Rectal smooth muscle tissue (tissue), 1 donor: Measurements from ENCODE around the gene C3orf18.

Experiments
- H3K27ac ChIP-seq: one replicate; pipeline ENCODE4 v1.7.0; 2013; ENCODE audit warnings: low read depth, low read length, inconsistent platforms
- H3K27me3 ChIP-seq: one replicate; pipeline ENCODE4 v1.7.0; 2013; ENCODE audit warnings: low read length; ENCODE audit not compliant: control insufficient read depth, insufficient read depth
- H3K36me3 ChIP-seq: one replicate; pipeline ENCODE4 v1.7.0; 2013; ENCODE audit warnings: low read length; ENCODE audit not compliant: control insufficient read depth, insufficient read depth
- H3K4me1 ChIP-seq: one replicate; pipeline ENCODE4 v1.7.0; 2013; ENCODE audit warnings: low read length; ENCODE audit not compliant: control insufficient read depth, insufficient read depth
- H3K4me3 ChIP-seq: one replicate; pipeline ENCODE4 v1.7.0; 2013; ENCODE audit warnings: low read length
- H3K9ac ChIP-seq: one replicate; pipeline ENCODE4 v1.7.0; 2013; ENCODE audit warnings: low read length

Gene C3orf18

DNA sequence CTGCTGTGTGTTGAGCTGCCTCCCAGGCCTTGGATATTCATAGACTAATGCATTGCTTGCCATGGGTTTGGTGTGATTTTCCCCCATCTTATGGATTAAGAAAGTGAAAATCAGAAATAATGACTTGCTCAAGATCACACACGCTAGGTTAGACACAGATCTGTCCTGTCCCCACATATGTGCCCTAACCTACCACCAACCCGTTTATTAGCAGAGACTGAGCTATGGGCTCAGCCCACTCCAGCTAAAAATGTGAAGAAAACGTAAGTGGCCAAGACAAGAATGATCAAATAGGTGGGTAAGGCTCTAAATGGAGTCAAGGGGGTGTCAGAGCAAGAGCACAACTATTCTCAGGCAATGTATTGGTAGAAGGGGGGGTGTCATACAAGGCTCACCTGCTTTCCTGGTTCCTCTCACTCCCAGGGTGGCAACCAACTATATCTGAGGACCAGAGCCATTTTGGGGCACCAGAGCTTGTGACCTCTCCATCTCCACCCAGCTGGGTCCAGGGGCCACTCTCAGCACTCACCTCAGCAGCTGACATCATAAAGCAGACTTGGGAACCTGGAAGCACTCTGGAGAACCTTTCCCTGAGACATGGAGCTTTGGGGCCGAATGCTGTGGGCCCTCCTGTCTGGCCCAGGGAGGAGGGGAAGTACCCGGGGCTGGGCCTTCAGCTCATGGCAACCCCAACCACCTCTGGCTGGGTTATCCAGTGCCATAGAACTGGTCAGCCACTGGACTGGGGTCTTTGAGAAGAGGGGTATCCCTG lies 3.1 kb upstream of the C3orf18 start:
- Histone ChIP-seq H3K36me3 (peaks cover 5% of the 10 kb centered on the region), H3K4me3 (no peak overlapping the region), H3K9ac (no peak overlapping the region), H3K27ac (no peak overlapping the region), H3K4me1 (peaks cover 10% of the 10 kb centered on the region), H3K27me3 (no peaks in the 10 kb centered on the region)

DNA sequence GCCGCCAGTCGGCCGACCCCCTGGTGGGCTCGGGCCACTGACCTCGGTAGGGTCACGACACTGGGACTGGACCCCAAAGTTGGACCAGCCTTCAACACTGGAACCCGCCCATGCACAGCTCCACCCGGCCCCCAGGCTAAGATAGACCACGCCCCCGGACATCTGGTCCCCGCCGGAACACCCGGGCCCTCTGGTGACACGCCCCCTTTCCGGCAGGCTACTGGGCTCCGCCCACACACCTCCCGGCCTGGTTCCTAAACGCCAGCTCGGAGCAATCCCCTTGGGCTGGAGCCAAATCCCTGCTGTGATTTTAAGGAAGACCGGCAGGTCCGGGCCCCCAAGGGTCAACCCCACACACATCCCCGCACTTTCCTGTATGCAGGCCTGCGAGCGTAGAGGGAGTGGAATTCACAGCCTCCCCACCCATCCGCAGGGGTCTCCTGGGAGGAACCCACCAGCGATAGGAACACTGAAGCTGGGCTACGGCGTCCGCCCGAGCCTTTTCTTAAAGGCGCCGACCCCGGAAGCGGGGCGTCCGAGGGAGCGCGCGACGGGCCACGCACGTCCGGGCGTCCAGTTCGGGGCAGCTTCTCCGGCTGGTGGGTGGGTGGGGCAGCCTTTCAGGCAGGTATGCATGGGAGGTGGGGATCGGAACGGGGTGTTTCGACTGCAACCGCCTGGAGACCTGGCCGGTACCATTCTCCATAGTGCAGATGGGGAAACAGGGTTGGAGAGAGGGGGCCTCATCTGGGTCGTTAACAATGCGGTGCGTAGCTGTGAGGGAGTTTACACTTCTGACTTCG lies 1.6 kb upstream of the C3orf18 start, which contains the start of gene HEMK1:
Gene HEMK1, plus strand, starts transcription at position 576 of the 803 bp plus-strand sequence. CDS start 1,583 bp downstream, outside the sequence.
- peak within 1 kb of the TSS; percentile 91 for H3K9ac ChIP-seq
- peak within 1 kb of the TSS; percentile 79 for H3K4me3 ChIP-seq
- H3K27ac ChIP-seq = peak within 1 kb of the TSS; percentile 82
- peaks cover 2% of the 10 kb centered on the region for H3K36me3 ChIP-seq
- H3K4me1 ChIP-seq = peaks cover 10% of the 10 kb centered on the region
- H3K27me3 ChIP-seq = no peaks in the 10 kb centered on the region

DNA sequence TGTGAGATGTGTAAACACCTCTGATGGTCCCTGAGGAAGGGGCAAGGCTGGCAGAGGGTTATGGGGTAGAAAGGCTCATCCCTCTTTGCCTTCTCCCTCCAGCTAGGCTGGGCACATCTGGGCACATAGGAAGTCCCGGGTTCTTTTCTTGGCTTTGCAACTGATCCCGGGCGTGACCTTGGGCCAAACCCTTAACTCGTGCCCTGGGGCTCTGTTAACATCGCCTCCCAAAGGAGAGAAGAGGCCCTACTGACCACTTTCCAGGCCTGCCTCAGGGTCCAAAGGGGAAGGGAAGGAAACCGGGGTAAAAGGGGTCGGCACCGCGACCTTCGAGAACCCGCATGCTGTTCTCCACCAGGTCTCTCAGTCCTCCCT lies 549 bp downstream of the C3orf18 start:
- Histone ChIP-seq H3K4me3 (peak overlapping the region; percentile 81), H3K4me1 (peaks cover 10% of the 10 kb centered on the region)

DNA sequence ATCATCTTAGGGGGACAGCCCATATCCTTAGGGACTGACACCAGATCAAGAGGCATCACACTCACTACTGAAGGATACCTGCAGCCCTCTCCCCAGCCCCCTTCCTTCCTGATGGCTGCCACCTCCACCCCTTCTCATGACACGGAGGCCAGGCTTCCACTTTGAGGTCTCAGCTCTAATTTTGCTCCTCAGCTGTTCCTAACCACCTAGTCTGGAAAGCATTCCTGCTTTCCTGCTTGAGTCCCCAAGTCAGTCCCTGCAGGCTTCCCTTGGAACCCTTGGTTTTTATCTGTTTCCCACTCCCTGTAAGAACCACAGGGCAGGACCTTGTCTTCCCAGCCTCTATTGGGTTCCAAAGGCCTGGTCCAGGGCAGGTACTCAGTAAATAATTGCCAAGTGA lies 3.2 kb downstream of the C3orf18 start:
- no peak overlapping the region for H3K4me3 ChIP-seq
- no peak overlapping the region for H3K9ac ChIP-seq
- H3K36me3 ChIP-seq = peaks cover 2% of the 10 kb centered on the region
- H3K4me1 ChIP-seq = peaks cover 10% of the 10 kb centered on the region
- H3K27ac ChIP-seq = no peak overlapping the region
- no peaks in the 10 kb centered on the region for H3K27me3 ChIP-seq

More for the DNA sequence above, 549 bp downstream of the C3orf18 start:
- H3K27me3 ChIP-seq = no peaks in the 10 kb centered on the region
- peak overlapping the region; percentile 61 for H3K9ac ChIP-seq
- H3K27ac ChIP-seq = peak overlapping the region; percentile 82
- peaks cover 2% of the 10 kb centered on the region for H3K36me3 ChIP-seq

DNA sequence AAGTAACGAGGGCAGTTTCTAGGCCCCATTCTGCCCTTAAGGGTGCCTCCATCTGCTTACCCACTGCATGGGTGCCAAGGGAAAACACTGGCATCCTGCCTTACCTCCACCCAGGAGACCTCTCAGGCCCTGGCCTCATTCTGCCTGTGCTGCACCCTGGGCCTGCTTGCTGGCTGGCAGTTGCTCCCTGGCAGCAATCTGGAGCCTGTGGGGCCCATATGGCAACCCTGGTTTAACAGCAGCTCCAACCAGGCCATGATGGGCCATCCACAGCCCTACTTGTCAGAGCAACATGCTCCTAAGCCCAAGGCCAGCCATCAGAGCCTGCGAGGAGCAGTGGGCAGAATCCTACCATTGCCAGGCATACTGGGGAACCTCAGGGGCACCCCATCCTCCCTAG lies 3.7 kb downstream of the C3orf18 start:
- no peak overlapping the region for H3K9ac ChIP-seq
- no peaks in the 10 kb centered on the region for H3K27me3 ChIP-seq
- H3K4me1 ChIP-seq = peaks cover 10% of the 10 kb centered on the region
- no peak overlapping the region for H3K4me3 ChIP-seq
- H3K27ac ChIP-seq = no peak overlapping the region
- peaks cover 2% of the 10 kb centered on the region for H3K36me3 ChIP-seq

DNA sequence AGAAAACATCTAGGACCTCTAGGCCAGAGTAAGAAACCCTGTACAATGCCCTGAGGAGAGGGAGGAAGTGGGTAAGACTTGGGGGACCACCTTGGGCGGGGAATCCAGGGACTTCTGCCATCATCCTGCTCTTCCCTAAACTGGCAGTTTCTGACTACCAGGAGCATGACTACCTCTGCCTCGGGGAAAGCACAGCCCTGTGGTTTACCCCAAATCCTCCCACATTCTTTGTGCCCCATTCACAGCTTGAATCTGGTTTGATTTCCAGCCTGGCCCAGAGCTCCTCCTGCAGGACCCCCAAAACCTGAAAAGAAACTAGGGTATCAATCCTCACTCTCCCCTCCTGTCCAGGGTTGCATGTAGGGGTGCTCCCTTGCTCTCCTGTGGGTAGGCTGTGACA lies 4.7 kb downstream of the C3orf18 start:
- no peak overlapping the region for H3K9ac ChIP-seq
- H3K4me1 ChIP-seq = peaks cover 8% of the 10 kb centered on the region
- H3K36me3 ChIP-seq = peaks cover 2% of the 10 kb centered on the region
- H3K27me3 ChIP-seq = no peaks in the 10 kb centered on the region
- H3K27ac ChIP-seq = no peak overlapping the region
- no peak overlapping the region for H3K4me3 ChIP-seq

DNA sequence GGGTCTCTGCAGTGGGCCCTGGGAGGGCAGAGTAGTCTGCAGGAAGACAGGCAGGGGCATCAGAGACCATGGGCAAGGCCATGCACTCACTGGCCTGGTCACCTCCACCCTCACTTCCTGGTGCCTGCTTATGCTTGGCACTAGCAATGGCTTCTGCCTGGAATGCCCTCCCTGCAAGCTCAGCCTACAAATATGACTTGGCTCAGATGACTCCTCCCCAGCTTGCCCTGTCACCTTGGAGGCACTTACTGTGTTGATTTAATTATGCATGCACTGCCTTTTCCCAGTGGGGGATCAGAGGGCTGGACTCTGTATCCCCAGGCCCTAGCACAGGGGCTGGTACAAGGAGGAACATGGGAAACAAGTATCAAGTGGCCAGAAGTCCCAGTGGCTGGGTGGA lies 7.8 kb downstream of the C3orf18 start:
- Histone ChIP-seq H3K9ac (no peak overlapping the region), H3K4me1 (peaks cover 2% of the 10 kb centered on the region), H3K4me3 (no peak overlapping the region), H3K27me3 (no peaks in the 10 kb centered on the region), H3K36me3 (peaks cover 2% of the 10 kb centered on the region), H3K27ac (no peak overlapping the region)

DNA sequence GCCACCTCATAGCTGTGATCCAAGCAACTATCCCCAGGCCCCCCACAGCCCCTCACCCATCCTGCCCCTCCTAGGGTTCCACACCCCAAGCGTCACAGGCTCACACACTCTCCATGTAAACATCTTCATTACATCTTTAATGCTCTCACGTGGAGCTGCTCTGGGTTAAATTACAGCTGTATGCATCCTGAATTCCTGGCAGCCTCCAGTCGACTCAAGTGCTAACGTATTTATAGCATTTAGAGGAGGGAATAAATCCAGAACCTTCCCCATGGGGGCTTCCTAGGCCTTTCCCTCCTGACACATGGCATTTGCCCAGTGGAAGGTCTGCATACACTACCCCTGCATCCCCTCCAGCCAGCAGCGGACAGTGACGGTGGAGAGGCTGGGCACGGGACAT lies 9.6 kb downstream of the C3orf18 start:
- no peak overlapping the region for H3K27ac ChIP-seq

DNA sequence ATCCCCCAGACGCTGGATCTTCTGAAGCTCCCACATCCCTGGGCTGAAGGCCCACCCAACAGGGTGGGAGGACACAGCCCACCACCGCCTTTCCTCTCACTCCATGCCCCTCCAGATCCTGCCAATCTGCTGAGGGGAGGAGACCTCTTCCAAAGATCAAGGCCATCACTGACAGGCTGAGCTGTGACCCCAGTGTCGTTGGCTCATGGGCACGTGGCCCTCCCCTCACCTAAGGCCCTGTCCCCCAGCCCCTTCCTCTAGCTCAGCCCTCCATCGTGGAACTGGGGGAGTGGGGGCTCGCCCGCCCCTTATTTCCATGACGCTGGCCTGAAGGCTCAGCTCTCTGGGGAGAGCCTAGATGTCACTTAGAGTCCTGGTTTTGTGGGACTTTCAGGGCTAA lies 10.4 kb downstream of the C3orf18 start:
- Histone ChIP-seq H3K4me1 (peaks cover 2% of the 10 kb centered on the region), H3K9ac (no peak overlapping the region), H3K27ac (no peak overlapping the region), H3K36me3 (no peaks in the 10 kb centered on the region), H3K27me3 (no peaks in the 10 kb centered on the region), H3K4me3 (no peak overlapping the region)

More for the DNA sequence above, 9.6 kb downstream of the C3orf18 start:
- no peaks in the 10 kb centered on the region for H3K36me3 ChIP-seq
- H3K4me1 ChIP-seq = peaks cover 2% of the 10 kb centered on the region
- no peak overlapping the region for H3K9ac ChIP-seq
- no peaks in the 10 kb centered on the region for H3K27me3 ChIP-seq
- no peak overlapping the region for H3K4me3 ChIP-seq

DNA sequence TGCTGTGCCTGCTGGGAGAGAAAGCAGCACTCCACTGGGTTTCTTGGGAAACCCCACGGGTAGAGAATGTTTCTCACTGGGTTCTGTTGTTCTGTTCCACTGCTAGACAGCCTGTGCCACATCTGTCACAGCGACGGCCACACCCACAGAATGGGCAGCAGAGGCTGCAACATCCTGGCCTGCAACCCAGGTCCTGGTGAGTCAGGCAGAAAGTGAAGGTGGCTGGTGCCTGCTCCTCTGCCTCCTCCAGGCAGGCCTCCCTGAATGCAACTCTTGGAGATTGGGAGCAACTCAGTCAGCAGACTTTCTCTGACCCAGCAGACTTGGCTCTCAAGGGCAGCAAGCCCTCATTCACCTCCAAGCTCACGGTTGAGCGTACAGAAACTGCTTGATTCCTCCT lies 13.0 kb downstream of the C3orf18 start:
- no peak overlapping the region for H3K27ac ChIP-seq
- H3K36me3 ChIP-seq = no peaks in the 10 kb centered on the region
- H3K9ac ChIP-seq = no peak overlapping the region
- no peak overlapping the region for H3K4me3 ChIP-seq
- H3K4me1 ChIP-seq = peaks cover 2% of the 10 kb centered on the region
- no peaks in the 10 kb centered on the region for H3K27me3 ChIP-seq

DNA sequence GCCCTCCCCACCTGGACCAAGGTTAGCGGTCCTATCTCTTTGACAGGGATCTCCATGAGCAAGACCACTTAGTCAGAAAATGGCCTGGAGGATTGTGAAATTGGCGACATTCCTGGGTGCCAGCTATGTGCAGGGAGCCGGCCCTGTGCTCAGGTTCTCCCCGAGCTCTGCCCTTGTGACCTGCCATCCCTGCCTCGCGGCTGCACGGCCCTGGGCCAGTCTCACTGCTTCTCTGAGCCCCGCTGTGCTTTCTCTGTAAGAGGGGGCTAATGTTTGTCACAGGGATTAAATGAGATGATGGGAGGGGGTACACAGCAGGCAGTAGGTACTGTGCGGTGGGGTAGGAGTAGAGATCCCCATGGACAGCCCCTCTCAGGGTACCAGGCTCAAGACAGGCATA lies 14.9 kb downstream of the C3orf18 start:
- Histone ChIP-seq H3K27ac (no peak overlapping the region), H3K27me3 (no peaks in the 10 kb centered on the region), H3K4me1 (no peaks in the 10 kb centered on the region), H3K9ac (no peak overlapping the region), H3K36me3 (no peaks in the 10 kb centered on the region), H3K4me3 (no peak overlapping the region)

DNA sequence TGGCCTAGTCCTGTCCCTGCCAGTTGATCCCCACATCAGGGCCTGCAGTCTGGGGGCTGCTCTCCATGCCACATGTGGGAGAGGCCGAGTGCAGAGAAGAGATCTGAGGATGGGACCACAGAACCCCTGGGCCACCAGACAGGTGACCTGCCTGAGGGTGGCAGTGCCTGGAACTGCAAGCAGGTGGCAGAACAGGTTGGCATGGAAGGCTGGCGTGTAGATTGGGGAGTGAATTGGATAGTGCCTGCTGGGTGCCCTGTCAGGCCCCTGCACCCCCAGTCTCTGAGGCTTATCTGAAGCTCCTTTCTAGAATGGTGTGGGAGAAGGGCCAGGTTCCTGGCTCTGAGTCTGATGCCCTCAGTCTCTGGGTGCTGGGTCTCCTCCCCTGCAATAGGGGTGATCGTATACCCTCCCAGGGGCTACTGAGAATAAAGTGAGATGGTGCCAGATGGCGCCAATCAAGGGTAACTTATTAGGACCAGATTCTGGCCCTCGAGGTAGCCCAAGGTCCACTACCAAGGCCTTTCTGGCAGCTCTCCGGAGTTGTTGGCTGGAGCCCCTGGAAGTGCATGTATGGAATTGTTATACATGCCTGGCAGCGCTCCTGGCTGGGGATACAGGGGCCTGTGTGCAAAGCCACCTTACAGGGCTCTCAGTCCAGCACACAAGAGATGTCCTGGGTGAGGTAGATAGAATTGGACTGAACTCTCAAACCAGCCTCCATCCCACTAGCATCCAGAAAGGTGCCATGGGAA lies 15.7 kb downstream of the C3orf18 start:
- no peak overlapping the region for H3K27ac ChIP-seq
- no peaks in the 10 kb centered on the region for H3K4me1 ChIP-seq
- no peaks in the 10 kb centered on the region for H3K36me3 ChIP-seq
- no peak overlapping the region for H3K4me3 ChIP-seq
- no peak overlapping the region for H3K9ac ChIP-seq
- no peaks in the 10 kb centered on the region for H3K27me3 ChIP-seq
